Parathyroid adenoma (tissue), 2 donors: Measurements from ENCODE around the gene ADH1A.
"Not testable (repeated sequence)": the region's sequence is repeated elsewhere in the genome, so short reads cannot be mapped to it uniquely, and the experiment has no call there.

Experiments used
- H2AFZ ChIP-seq: fragments of 300-600 bp; sonication (generic); one replicate; pipeline ENCODE4 v1.7.0; 2017; ENCODE audit warnings: antibody characterized with exemption, mild to moderate bottlenecking
- H3K27ac ChIP-seq: fragments of 300-600 bp; sonication (generic); one replicate; pipeline ENCODE4 v1.7.0; 2017
- H3K27me3 ChIP-seq: fragments of 300-600 bp; sonication (generic); one replicate; pipeline ENCODE4 v1.7.0; 2017; ENCODE audit warnings: low read length; ENCODE audit not compliant: control insufficient read depth, insufficient read depth
- H3K36me3 ChIP-seq: fragments of 300-600 bp; sonication (generic); one replicate; pipeline ENCODE4 v1.7.0; 2017; ENCODE audit warnings: low read length; ENCODE audit not compliant: control insufficient read depth, insufficient read depth
- H3K4me1 ChIP-seq: fragments of 300-600 bp; sonication (generic); one replicate; pipeline ENCODE4 v1.7.0; 2017; ENCODE audit warnings: control low read depth
- H3K4me2 ChIP-seq: fragments of 300-600 bp; sonication (generic); one replicate; pipeline ENCODE4 v1.7.0; 2017; ENCODE audit warnings: low read length
- H3K4me3 ChIP-seq: fragments of 300-600 bp; sonication (generic); one replicate; pipeline ENCODE4 v1.7.0; 2017; ENCODE audit warnings: low read depth, low read length
- H3K79me2 ChIP-seq: fragments of 300-600 bp; sonication (generic); one replicate; pipeline ENCODE4 v1.7.0; 2017; ENCODE audit warnings: control low read depth
- H3K9ac ChIP-seq: fragments of 300-600 bp; sonication (generic); one replicate; pipeline ENCODE4 v1.7.0; 2017; ENCODE audit warnings: mild to moderate bottlenecking
- H3K9me3 ChIP-seq: fragments of 300-600 bp; sonication (generic); one replicate; pipeline ENCODE4 v1.7.0; 2017; ENCODE audit warnings: low read length; ENCODE audit not compliant: control insufficient read depth
- TF ChIP-seq, protein P1 (sequence below): fragments of 300-600 bp; sonication (generic); IDR thresholded peaks from one replicate; pipeline ENCODE4 v1.7.0; 2017; ENCODE audit warnings: antibody characterized with exemption, mild to moderate bottlenecking
- donor health status: primary hyperparathyroidism.

The ADH1A gene

GRCh38 chr4:99248714-99249113 is 42.1 kb downstream of the ADH1A start:
- H3K27ac ChIP-seq = no peak overlapping the region
- H3K27me3 ChIP-seq = no peaks in the 10 kb centered on the region
- H3K4me3 ChIP-seq = no peak overlapping the region
- H3K36me3 ChIP-seq = no peaks in the 10 kb centered on the region
- H3K79me2 ChIP-seq = no peaks in the 10 kb centered on the region
- no peak overlapping the region for H3K9ac ChIP-seq
- TF ChIP-seq, protein P1, sequence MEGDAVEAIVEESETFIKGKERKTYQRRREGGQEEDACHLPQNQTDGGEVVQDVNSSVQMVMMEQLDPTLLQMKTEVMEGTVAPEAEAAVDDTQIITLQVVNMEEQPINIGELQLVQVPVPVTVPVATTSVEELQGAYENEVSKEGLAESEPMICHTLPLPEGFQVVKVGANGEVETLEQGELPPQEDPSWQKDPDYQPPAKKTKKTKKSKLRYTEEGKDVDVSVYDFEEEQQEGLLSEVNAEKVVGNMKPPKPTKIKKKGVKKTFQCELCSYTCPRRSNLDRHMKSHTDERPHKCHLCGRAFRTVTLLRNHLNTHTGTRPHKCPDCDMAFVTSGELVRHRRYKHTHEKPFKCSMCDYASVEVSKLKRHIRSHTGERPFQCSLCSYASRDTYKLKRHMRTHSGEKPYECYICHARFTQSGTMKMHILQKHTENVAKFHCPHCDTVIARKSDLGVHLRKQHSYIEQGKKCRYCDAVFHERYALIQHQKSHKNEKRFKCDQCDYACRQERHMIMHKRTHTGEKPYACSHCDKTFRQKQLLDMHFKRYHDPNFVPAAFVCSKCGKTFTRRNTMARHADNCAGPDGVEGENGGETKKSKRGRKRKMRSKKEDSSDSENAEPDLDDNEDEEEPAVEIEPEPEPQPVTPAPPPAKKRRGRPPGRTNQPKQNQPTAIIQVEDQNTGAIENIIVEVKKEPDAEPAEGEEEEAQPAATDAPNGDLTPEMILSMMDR = no peak
- H3K9me3 ChIP-seq = no peaks in the 10 kb centered on the region
- no peak overlapping the region for H3K4me2 ChIP-seq
- no peak overlapping the region for H2AFZ ChIP-seq
- no peaks in the 10 kb centered on the region for H3K4me1 ChIP-seq

DNA sequence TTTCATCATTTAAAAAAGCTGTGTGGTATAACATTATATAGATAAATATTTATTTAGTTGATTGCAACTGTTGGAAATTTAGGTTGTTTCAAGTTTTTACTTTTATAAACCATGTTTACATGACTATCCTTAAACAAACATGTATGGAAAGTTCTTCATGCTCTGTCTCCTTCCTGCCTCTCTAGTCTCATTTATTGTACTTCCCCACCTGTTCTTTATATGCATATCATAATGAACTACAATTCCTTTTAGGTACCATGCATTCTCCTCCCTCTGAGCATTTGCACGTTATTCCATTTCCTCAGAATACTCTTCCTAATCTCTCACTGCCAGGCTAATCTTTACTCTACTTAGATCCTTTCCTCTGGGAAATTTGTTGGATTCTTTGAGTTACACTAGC is 54.8 kb downstream of the ADH1A start:
- Histone ChIP-seq H3K9me3 (no peaks in the 10 kb centered on the region), H3K27ac (no peak overlapping the region), H3K27me3 (no peaks in the 10 kb centered on the region), H3K36me3 (no peaks in the 10 kb centered on the region), H3K4me3 (no peak overlapping the region), H3K4me2 (no peak overlapping the region), H3K79me2 (no peaks in the 10 kb centered on the region), H3K9ac (no peak overlapping the region), H3K4me1 (no peaks in the 10 kb centered on the region), H2AFZ (no peak overlapping the region)
- TF ChIP-seq, protein P1 = no peak

DNA sequence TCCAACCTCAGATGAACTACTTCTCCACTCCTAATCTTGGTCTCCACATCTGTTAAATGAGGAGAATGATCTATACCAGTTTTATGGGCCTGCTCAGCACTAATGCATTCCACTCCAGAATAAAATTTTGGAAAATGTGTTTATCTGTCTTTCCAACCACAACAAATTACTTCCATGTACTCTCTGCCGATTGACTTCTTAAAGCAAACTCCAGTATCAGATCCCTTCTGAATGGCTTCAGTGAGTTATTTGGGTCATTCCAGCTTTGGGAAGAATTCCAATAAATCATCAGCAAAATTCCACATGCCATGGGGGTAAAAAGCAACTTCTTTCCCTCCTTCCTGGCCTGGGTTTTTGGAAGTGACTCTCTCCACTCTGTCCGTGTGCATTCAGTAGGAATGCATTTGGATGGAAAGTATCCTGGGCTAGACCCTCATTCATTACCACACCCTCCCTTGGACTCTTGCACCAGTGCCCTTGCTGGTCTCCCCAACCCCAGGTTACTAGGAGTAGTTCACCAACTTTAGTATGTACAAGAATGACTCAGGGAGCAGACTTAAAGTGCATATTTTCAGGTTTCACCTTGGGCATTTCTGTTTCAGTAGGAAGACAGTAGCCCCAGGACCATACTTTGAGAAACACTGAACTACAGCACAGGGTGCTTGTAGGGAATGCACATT is 56.3 kb downstream of the ADH1A start:
- no peak overlapping the region for H3K4me3 ChIP-seq
- TF ChIP-seq, protein P1 = no peak
- H3K9me3 ChIP-seq = no peaks in the 10 kb centered on the region
- no peaks in the 10 kb centered on the region for H3K79me2 ChIP-seq
- H3K4me2 ChIP-seq = no peak overlapping the region
- H3K4me1 ChIP-seq = no peaks in the 10 kb centered on the region
- no peak overlapping the region for H3K9ac ChIP-seq
- H3K27me3 ChIP-seq = no peaks in the 10 kb centered on the region
- no peaks in the 10 kb centered on the region for H3K36me3 ChIP-seq
- H3K27ac ChIP-seq = no peak overlapping the region
- no peak overlapping the region for H2AFZ ChIP-seq

DNA sequence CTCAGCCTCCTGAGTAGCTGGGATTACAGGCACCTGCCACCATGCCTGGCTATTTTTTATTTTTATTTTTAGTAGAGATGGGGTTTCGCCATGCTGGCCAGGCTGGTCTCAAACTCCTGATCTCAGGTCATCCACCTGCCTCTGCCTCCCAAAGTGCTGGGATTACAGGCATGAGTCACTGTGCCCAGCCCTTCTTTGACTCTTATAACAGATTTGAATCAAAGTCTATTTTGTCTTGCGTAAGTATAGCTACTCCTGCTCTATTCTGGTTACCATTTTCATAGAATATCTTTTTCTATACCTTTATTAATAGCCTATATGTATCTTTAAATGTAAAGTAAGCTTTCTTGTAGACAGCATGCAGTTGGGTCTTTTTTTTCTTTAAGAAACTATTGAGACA is 57.4 kb downstream of the ADH1A start:
- not testable (repeated sequence) for H2AFZ ChIP-seq, H3K79me2 ChIP-seq, H3K4me1 ChIP-seq, H3K9ac ChIP-seq, H3K36me3 ChIP-seq, H3K27ac ChIP-seq, H3K4me2 ChIP-seq, H3K27me3 ChIP-seq, H3K9me3 ChIP-seq, H3K4me3 ChIP-seq

DNA sequence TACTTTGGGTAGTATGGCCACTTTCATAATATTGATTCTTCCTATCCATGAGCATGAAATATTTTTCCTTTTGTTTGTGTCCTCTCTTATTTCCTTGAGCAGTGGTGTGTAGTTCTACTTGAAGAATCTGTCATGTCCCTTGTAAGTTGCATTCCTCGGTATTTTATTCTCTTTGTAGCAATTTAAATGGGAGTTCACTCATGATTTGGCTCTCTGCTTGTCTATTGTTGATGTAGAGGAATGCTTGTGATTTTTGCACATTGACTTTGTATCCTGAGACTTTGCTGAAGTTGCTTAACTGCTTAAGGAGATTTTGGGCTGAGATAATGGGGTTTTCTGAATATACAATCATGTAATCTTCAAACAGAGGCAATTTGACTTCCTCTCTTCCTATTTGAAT is 62.1 kb downstream of the ADH1A start:
- H3K36me3 ChIP-seq, H3K9me3 ChIP-seq, H3K4me3 ChIP-seq, H3K27ac ChIP-seq, H2AFZ ChIP-seq, H3K27me3 ChIP-seq, H3K4me2 ChIP-seq, H3K79me2 ChIP-seq, H3K4me1 ChIP-seq, H3K9ac ChIP-seq: not testable (repeated sequence)

DNA sequence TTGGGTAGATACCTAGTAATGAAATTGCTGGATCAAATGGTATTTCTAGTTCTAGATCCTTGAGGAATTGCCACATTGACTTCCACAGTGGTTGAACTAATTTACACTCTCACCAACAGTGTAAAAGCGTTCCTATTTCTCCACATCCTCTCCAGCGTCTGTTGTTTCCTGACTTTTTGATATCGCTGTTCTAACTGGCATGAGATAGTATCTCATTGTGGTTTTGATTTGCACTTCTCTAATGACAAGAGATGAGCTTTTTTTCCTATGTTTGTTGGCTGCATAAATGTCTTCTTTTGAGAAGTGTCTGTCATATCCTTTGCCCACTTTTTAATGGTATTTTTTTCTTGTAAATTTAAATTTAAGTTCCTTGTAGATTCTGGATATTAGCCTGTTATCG is 63.1 kb downstream of the ADH1A start:
- not testable (repeated sequence) for H3K4me2 ChIP-seq, H3K27ac ChIP-seq, H2AFZ ChIP-seq, H3K36me3 ChIP-seq, H3K79me2 ChIP-seq, H3K4me3 ChIP-seq, H3K27me3 ChIP-seq, H3K9ac ChIP-seq, H3K4me1 ChIP-seq, H3K9me3 ChIP-seq
